H1 (cell line): ENCODE measurements around the gene RPS25. TPM values are rescaled to one million over a fixed set of nuclear protein-coding genes. Genes with fewer than 3 reads are reported as not detected.

Experiments
- CTCF ChIA-PET: fragments of 300-600 bp; sonication (Branson Sonifier 250); formaldehyde crosslinking; loops from one replicate; lab custom pipeline; 2021; ENCODE audit not compliant: partially characterized antibody; lab: Charles Lee
- POLR2A ChIA-PET: fragments of 300-600 bp; sonication (Branson Sonifier 250); formaldehyde crosslinking; loops from one replicate; lab custom pipeline; 2021; ENCODE audit warnings: inconsistent platforms; ENCODE audit not compliant: partially characterized antibody; lab: Charles Lee
- DNase-seq, 2 experiments: peaks; one replicate each; pipeline versions ENCODE4 v3.0.0 to v3.0.0-alpha.2; 2010 to 2022; ENCODE audit warnings: low spot score in 2 of 2, low read depth in 1 of 2, mixed read lengths in 1 of 2
- FAIRE-seq: peaks from 2 replicates; lab custom pipeline; 2011; peaks lifted over from hg19 to GRCh38; lab: Jason Lieb, UNC
- H2AFZ ChIP-seq: 2 replicates; pipeline ENCODE4 v1.8.1; 2012; ENCODE audit warnings: low read length, inconsistent platforms
- H2AK5ac ChIP-seq: 2 replicates; pipeline ENCODE4 v1.6.1; 2013; ENCODE audit warnings: low read depth, low read length
- H2BK120ac ChIP-seq: replicated peaks from 2 replicates; pipeline ENCODE3; 2013; ENCODE audit warnings: low read depth, low read length, inconsistent platforms
- H2BK12ac ChIP-seq: 2 replicates; pipeline ENCODE4 v1.6.1; 2013; ENCODE audit warnings: low read depth, low read length
- H2BK15ac ChIP-seq: 2 replicates; pipeline ENCODE4 v1.6.1; 2013; ENCODE audit warnings: low read length
- H2BK20ac ChIP-seq: 2 replicates; pipeline ENCODE4 v1.6.1; 2013; ENCODE audit warnings: low read length
- H2BK5ac ChIP-seq: 2 replicates; pipeline ENCODE4 v1.6.1; 2013; ENCODE audit warnings: low read depth, low read length
- H3K14ac ChIP-seq: 2 replicates; pipeline ENCODE4 v1.6.1; 2013; ENCODE audit warnings: inconsistent platforms; ENCODE audit not compliant: insufficient read length
- H3K18ac ChIP-seq: 2 replicates; pipeline ENCODE4 v1.6.1; 2013; ENCODE audit warnings: low read length; ENCODE audit errors: extremely low read depth
- H3K23ac ChIP-seq: 2 replicates; pipeline ENCODE4 v1.6.1; 2013; ENCODE audit warnings: inconsistent platforms; ENCODE audit not compliant: insufficient read length
- H3K23me2 ChIP-seq: 2 replicates; pipeline ENCODE4 v1.6.1; 2013; ENCODE audit warnings: low read depth, low read length
- H3K27ac ChIP-seq: 2 replicates; pipeline ENCODE4 v1.6.1; 2011; ENCODE audit warnings: low read depth, low read length, inconsistent platforms
- H3K27me3 ChIP-seq, 4 experiments: replicated peaks in 1 of 4; 1 replicate in 1 of 4; 2 replicates in 3 of 4; pipeline versions ENCODE4 v1.6.1 to v1.8.1; 2011 to 2013; ENCODE audit warnings: low read length in 3 of 4, mild to moderate bottlenecking in 3 of 4, inconsistent platforms in 2 of 4, mixed read lengths in 2 of 4, moderate library complexity in 1 of 4; ENCODE audit not compliant: control insufficient read depth in 3 of 4, insufficient read depth in 3 of 4; ENCODE audit errors: extremely low read depth in 1 of 4
- H3K36me3 ChIP-seq, 4 experiments: 2 replicates each; pipeline versions ENCODE4 v1.6.1 to v1.8.1; 2011 to 2013; ENCODE audit warnings: mild to moderate bottlenecking in 4 of 4, low read length in 3 of 4, moderate library complexity in 2 of 4, control low read depth in 1 of 4, inconsistent platforms in 1 of 4; ENCODE audit not compliant: insufficient read depth in 4 of 4, control insufficient read depth in 2 of 4
- H3K4ac ChIP-seq: replicated peaks from 2 replicates; pipeline ENCODE3; 2013; ENCODE audit warnings: low read length, low read depth, mixed read lengths, inconsistent platforms; ENCODE audit not compliant: insufficient read length
- H3K4me1 ChIP-seq, 4 experiments: replicated peaks in 1 of 4; 1 replicate in 1 of 4; 2 replicates in 3 of 4; pipeline versions ENCODE4 v1.6.1 to v1.8.1; 2011 to 2013; ENCODE audit warnings: low read length in 3 of 4, inconsistent platforms in 2 of 4, mixed read lengths in 1 of 4; ENCODE audit not compliant: insufficient read depth in 4 of 4, control insufficient read depth in 3 of 4
- H3K4me2 ChIP-seq, 2 experiments: 2 replicates each; pipeline versions ENCODE4 v1.6.1 to v1.8.1; 2011 to 2013; ENCODE audit warnings: low read depth in 2 of 2, low read length in 2 of 2, control low read depth in 1 of 2, inconsistent platforms in 1 of 2, mild to moderate bottlenecking in 1 of 2; ENCODE audit not compliant: insufficient read depth in 1 of 2
- H3K4me3 ChIP-seq, 4 experiments: fragments of 200-600, 300-600 bp in 1 of 4; sonication (generic), shearing (Covaris generic), sonication (Bioruptor Twin) in 1 of 4; 2 replicates each; pipeline versions ENCODE4 v1.5.1 to v1.8.1; 2011 to 2016; ENCODE audit warnings: low read length in 4 of 4, low read depth in 3 of 4, control low read depth in 2 of 4, inconsistent platforms in 2 of 4, mild to moderate bottlenecking in 2 of 4, mixed read lengths in 1 of 4, moderate library complexity in 1 of 4; ENCODE audit not compliant: insufficient read depth in 2 of 4; ENCODE audit errors: extremely low read depth in 1 of 4
- H3K56ac ChIP-seq: replicated peaks from 2 replicates; pipeline ENCODE3; 2013; ENCODE audit warnings: low read depth, mild to moderate bottlenecking, mixed read lengths, low read length, inconsistent platforms; ENCODE audit not compliant: insufficient read length
- H3K79me1 ChIP-seq: 2 replicates; pipeline ENCODE4 v1.6.1; 2013; ENCODE audit warnings: low read depth, low read length, control low read depth
- H3K79me2 ChIP-seq, 2 experiments: 2 replicates each; pipeline versions ENCODE4 v1.6.1 to v1.8.1; 2012 to 2013; ENCODE audit warnings: low read length in 2 of 2, mild to moderate bottlenecking in 2 of 2, inconsistent platforms in 1 of 2; ENCODE audit not compliant: insufficient read depth in 2 of 2, control insufficient read depth in 1 of 2
- H3K9ac ChIP-seq, 4 experiments: replicated peaks in 1 of 4; 1 replicate in 1 of 4; 2 replicates in 3 of 4; pipeline versions ENCODE4 v1.6.1 to v1.8.1; 2011 to 2013; ENCODE audit warnings: low read depth in 3 of 4, low read length in 3 of 4, control low read depth in 2 of 4, mild to moderate bottlenecking in 2 of 4, moderate library complexity in 2 of 4, inconsistent platforms in 1 of 4; ENCODE audit errors: extremely low read depth in 1 of 4
- H3K9me3 ChIP-seq, 2 experiments: 2 replicates each; pipeline versions ENCODE4 v1.6.1 to v1.8.1; 2012 to 2013; ENCODE audit warnings: mild to moderate bottlenecking in 2 of 2, moderate library complexity in 2 of 2, control low read depth in 1 of 2, inconsistent platforms in 1 of 2, low read depth in 1 of 2, low read length in 1 of 2, mixed read lengths in 1 of 2; ENCODE audit not compliant: insufficient read depth in 2 of 2
- H4K20me1 ChIP-seq, 2 experiments: replicated peaks in 1 of 2; 2 replicates each; pipeline versions ENCODE3 to v1.8.1; 2011 to 2013; ENCODE audit warnings: inconsistent platforms in 2 of 2, low read length in 2 of 2, mild to moderate bottlenecking in 1 of 2; ENCODE audit not compliant: insufficient read depth in 2 of 2, control insufficient read depth in 1 of 2
- H4K5ac ChIP-seq: 2 replicates; pipeline ENCODE4 v1.6.1; 2013; ENCODE audit warnings: low read length, low read depth, mixed read lengths, inconsistent platforms; ENCODE audit not compliant: insufficient read length
- H4K8ac ChIP-seq: 2 replicates; pipeline ENCODE4 v1.8.0; 2013; ENCODE audit warnings: mild to moderate bottlenecking, moderate library complexity, low read length, inconsistent platforms; ENCODE audit not compliant: insufficient read depth; ENCODE audit errors: extremely low read depth
- H4K91ac ChIP-seq: replicated peaks from 2 replicates; pipeline ENCODE3; 2013; ENCODE audit warnings: low read length, mixed read lengths, inconsistent platforms; ENCODE audit not compliant: insufficient read length
- MAX ChIP-seq: IDR thresholded peaks from 2 replicates; pipeline ENCODE4 v1.6.1; 2012; ENCODE audit warnings: inconsistent platforms
- NANOG ChIP-seq: IDR thresholded peaks from 2 replicates; pipeline ENCODE4 v1.6.1; 2011; ENCODE audit warnings: low read length, low read depth, mild to moderate bottlenecking, inconsistent platforms; ENCODE audit not compliant: insufficient read depth, poor library complexity, severe bottlenecking
- WGBS, 2 experiments: shearing (Covaris generic) in 1 of 2; methylation state at CpG; one replicate each; pipeline versions ENCODE4 v1.1.6 to v1.1.7; 2013 to 2015; ENCODE audit warnings: low lambda C conversion rate in 2 of 2, mixed read lengths in 2 of 2, inconsistent platforms in 1 of 2, low coverage in 1 of 2, missing lambda C conversion rate in 1 of 2; ENCODE audit not compliant: insufficient replicate concordance in 2 of 2, insufficient coverage in 1 of 2, insufficient read length in 1 of 2; ENCODE audit errors: extremely low coverage in 1 of 2, missing lambda C conversion rate in 1 of 2; 5-methylcytosine and 5-hydroxymethylcytosine counted together
- polyA plus RNA-seq, 7 experiments: library from polyadenylated mRNA; depleted of rRNA in 3 of 7; stranded (reverse) in 5 of 7; unstranded in 2 of 7; fragments of >200 nt in 5 of 7; fragments of 200-250 nt in 2 of 7; gene quantifications; 1 replicate in 5 of 7; 2 replicates in 1 of 7; 4 replicates in 1 of 7; pipeline versions ENCODE4 v1.2.1 to v1.2.3, GENCODE V29; 2011 to 2013; ENCODE audit warnings: missing spikeins in 2 of 7, mixed read lengths in 2 of 7
- total RNA-seq: library from RNA; stranded (reverse); fragmentation: NEBNext Ultra II Directional; extraction: Animal tissue kit (Norgen Biotek cat#: 25700); gene quantifications from 2 replicates; pipeline ENCODE4 v1.2.1, GENCODE V29; 2021
- TF ChIP-seq, protein P1 (sequence below): IDR thresholded peaks from 2 replicates; pipeline ENCODE4 v1.6.1; 2011; ENCODE audit warnings: low read length, improper control_type of control experiment
- TF ChIP-seq, protein P2 (sequence below): IDR thresholded peaks from 2 replicates; pipeline ENCODE4 v1.6.1; 2012; ENCODE audit warnings: inconsistent platforms

Gene RPS25
- total and polyA plus RNA-seq, 2 of the 8 experiments (the other 6 are each of a cell fraction or from before 2014, with no cell fraction given) = 1,525 to 1,643 TPM

DNA sequence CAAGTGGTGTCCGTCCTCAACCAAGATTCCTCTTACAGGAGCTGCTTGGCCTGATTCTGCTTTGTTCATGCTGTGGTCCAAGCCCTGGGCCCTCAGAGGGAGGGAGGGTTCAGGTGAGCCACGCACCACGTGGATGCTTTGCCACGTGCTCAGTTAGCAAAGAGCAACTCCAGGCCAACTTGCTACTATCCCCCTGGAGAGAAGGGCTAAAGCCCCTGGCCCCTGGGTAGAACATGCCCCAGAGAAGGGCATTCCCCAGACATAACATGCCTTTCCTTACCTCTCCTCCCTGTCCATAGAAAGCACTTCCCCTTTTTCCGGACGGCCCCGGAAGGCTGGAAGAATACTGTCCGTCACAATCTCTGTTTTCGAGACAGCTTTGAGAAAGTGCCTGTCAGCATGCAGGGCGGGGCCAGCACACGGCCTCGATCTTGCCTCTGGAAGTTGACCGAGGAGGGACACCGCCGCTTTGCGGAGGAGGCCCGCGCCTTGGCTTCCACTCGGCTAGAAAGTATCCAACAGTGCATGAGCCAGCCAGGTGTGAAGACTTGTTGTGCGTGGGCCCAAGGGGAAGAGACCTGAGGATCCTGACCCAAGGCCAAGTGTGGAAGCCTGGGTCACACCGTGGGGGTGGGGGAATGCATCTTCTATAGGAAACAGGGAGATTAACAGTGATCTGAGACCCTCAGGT lies 37.8 kb downstream of the RPS25 start:
- no peak overlapping the region for H3K56ac ChIP-seq

More for the DNA sequence above, 37.8 kb downstream of the RPS25 start:
- no peak overlapping the region for H4K5ac ChIP-seq
- no peak for TF ChIP-seq NANOG
- TF ChIP-seq, protein P1, sequence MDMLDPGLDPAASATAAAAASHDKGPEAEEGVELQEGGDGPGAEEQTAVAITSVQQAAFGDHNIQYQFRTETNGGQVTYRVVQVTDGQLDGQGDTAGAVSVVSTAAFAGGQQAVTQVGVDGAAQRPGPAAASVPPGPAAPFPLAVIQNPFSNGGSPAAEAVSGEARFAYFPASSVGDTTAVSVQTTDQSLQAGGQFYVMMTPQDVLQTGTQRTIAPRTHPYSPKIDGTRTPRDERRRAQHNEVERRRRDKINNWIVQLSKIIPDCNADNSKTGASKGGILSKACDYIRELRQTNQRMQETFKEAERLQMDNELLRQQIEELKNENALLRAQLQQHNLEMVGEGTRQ = peak; percentile 29; the same call in 1 of the 2 replicates
- TF ChIP-seq, protein P2, sequence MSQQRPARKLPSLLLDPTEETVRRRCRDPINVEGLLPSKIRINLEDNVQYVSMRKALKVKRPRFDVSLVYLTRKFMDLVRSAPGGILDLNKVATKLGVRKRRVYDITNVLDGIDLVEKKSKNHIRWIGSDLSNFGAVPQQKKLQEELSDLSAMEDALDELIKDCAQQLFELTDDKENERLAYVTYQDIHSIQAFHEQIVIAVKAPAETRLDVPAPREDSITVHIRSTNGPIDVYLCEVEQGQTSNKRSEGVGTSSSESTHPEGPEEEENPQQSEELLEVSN = peak; percentile 32; the same call in 1 of the 2 replicates
- peak; percentile 81 for TF ChIP-seq MAX
- H2AK5ac ChIP-seq = peak overlapping the region; percentile 4; the same call in 1 of the 2 replicates
- no peak for FAIRE-seq
- no peaks in the 10 kb centered on the region for H4K20me1 ChIP-seq
- H3K18ac ChIP-seq = peak overlapping the region; percentile 60; the same call in 1 of the 2 replicates
- H3K4me2 ChIP-seq = peak overlapping the region; percentile 35 to 37
- H2BK20ac ChIP-seq = peak overlapping the region; percentile 52
- no peaks in the 10 kb centered on the region for H3K9me3 ChIP-seq
- no peak overlapping the region for H3K14ac ChIP-seq
- peak overlapping the region; percentile 51; the same call in 1 of the 2 replicates for H2AFZ ChIP-seq
- H4K8ac ChIP-seq = no peak overlapping the region
- 42% methylated on average over 21 of the region's 21 CpGs; no CpG with 5 or more reads in 1 of the 2 experiments for WGBS, 2 experiments
- no peak overlapping the region for H2BK120ac ChIP-seq
- H3K23ac ChIP-seq = no peak overlapping the region
- no peaks in the 10 kb centered on the region for H3K36me3 ChIP-seq
- ChIA-PET CTCF (interaction anchor here (0.9 to 1.2 kb wide), 3 partner anchors 9 to 384 kb away, joined by 3 to 5 read pairs (median 4); no protein-coding TSS in a partner anchor), POLR2A (interaction anchor here (1.0 to 1.8 kb wide), 5 partner anchors 9 to 51 kb away, joined by 3 to 5 read pairs (median 3); partner anchors contain the start of gene SLC37A4)
- no peaks in the 10 kb centered on the region; the same call in 1 of the 2 replicates for H3K23me2 ChIP-seq
- H3K9ac ChIP-seq = no peak overlapping the region
- peak overlapping the region; percentile 62; the same call in 1 of the 2 replicates for H2BK5ac ChIP-seq
- H2BK15ac ChIP-seq = peak overlapping the region; percentile 99
- H3K27ac ChIP-seq = no peak overlapping the region
- no peak overlapping the region for H3K4ac ChIP-seq
- peaks cover 0 to 5% (median 0%) of the 10 kb centered on the region in 4 experiments; a peak in 1 of 7 replicates for H3K27me3 ChIP-seq
- H2BK12ac ChIP-seq = peak overlapping the region; percentile 97
- H3K4me1 ChIP-seq = peaks cover 0 to 18% (median 10%) of the 10 kb centered on the region in 4 experiments; a peak in 5 of 7 replicates
- no peaks in the 10 kb centered on the region for H3K79me2 ChIP-seq
- H3K79me1 ChIP-seq = no peaks in the 10 kb centered on the region
- H3K4me3 ChIP-seq = peak overlapping the region in 1 of 4 experiments; percentile 1; a peak in 1 of 8 replicates
- H4K91ac ChIP-seq = no peak overlapping the region
- DNase-seq = peak in 1 of 2 experiments; percentile 59
